D721Med (cell line): ENCODE data around the gene NAV2.

Experiments used
- DNase-seq: peaks from one replicate; pipeline ENCODE4 v3.0.0; 2011; ENCODE audit warnings: low spot score; ENCODE audit not compliant: insufficient read length
- FAIRE-seq: peaks from 2 replicates; lab custom pipeline; 2011; peaks lifted over from hg19 to GRCh38; lab: Jason Lieb, UNC
- CTCF ChIP-seq: IDR thresholded peaks from 2 replicates; pipeline ENCODE4 v1.5.1; 2012; ENCODE audit warnings: mild to moderate bottlenecking, control low read depth; ENCODE audit not compliant: insufficient read depth; ENCODE audit errors: missing control alignments

The NAV2 gene

GRCh38 chr11:19795082-19795481 lies 82.4 kb downstream of the NAV2 start:
- FAIRE-seq (no peak), DNase-seq (no peak)
- no peak for TF ChIP-seq CTCF

DNA sequence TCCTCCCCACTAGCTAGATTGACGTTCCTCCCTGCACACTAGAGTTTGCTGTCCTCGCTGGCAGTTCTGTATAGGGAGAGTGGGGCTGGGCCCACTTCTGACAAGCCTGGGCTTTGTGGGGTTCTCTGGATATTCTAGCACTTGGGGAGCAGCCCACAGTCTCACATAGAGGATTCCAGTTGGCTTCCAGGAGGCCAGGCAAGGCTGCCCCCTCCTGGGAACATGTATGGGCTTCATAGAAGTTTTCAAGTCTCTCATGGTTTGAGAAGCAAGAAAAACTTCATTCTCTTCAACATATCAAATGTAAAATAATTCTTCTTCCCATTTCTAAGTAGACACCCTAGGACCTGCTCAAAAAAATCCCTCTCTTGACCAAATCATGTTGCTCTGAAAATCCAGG lies 87.5 kb downstream of the NAV2 start:
- FAIRE-seq (no peak), DNase-seq (no peak)
- no peak for TF ChIP-seq CTCF

GRCh38 chr11:19800714-19801519 lies 88.3 kb downstream of the NAV2 start:
- no peak for FAIRE-seq
- DNase-seq = no peak
- TF ChIP-seq CTCF = no peak

- no peak for DNase-seq
- FAIRE-seq = no peak
Observed at GRCh38 chr11:19802773-19803293, 90.2 kb downstream of the NAV2 start.

DNA sequence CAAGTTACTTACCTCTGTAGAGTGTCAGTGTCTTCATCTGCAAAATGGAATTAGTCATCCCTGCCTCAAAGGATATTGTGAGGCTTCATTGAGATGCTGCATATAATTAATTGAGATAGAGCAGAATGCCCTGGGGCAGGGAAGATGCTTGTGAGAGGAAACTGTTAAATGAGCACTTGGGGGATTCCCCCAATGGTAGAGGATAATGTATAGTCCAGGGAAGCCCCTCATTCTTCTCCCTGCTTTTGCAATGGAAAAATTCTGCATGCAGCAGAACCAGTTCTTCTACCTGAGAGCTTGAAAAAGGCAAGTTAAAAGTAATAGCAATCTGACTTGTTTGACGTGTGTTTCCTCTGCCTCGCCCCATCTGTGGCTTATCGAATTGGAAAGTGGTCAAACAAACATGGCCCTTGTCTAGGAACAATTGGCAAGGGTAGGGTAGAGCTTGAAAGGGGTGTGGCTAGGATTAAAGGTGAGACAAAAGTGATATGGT lies 90.9 kb downstream of the NAV2 start:
- DNase-seq (no peak), FAIRE-seq (no peak)
- TF ChIP-seq CTCF = no peak

More at GRCh38 chr11:19802773-19803293, 90.2 kb downstream of the NAV2 start:
- TF ChIP-seq CTCF = no peak

- DNase-seq (no peak), FAIRE-seq (no peak)
- no peak for TF ChIP-seq CTCF
Observed at GRCh38 chr11:19805376-19805775, 92.7 kb downstream of the NAV2 start.

DNA sequence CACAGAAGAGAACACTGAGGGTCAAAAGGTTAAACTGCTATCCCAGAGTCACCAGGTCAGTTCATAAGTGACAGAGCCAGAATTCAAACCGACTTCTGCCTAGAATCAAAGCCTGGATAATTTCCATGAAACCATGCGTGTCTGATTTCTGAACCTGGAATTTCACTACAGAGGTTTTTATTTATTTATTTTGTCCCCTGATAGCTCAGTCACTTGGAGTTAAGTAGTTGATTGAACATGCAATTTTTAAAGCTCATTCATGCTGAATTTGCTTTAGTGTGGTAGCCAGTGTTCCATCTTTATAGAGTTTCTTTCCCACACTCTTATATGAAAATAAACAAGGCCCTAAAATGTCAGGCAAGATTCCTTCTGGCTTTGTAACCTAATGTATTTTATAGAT lies 93.2 kb downstream of the NAV2 start:
- no peak for DNase-seq
- no peak for TF ChIP-seq CTCF
- no peak for FAIRE-seq
